Adrenal gland (tissue), 5 donors: ENCODE measurements around the gene IL36B.

Experiments used
- POLR2A ChIP-seq, 2 donors: fragments of 450-650 bp; IDR thresholded peaks; one replicate each; pipeline ENCODE4 v1.6.1; 2017; ENCODE audit warnings: antibody characterized with exemption in 2 of 2, mild to moderate bottlenecking in 2 of 2, moderate library complexity in 1 of 2
- TF ChIP-seq, protein P1 (sequence below), 6 experiments: fragments of 450-650 bp in 4 of 6; fragments of 200-600 bp in 2 of 6; sonication (generic) in 1 of 6; IDR thresholded peaks; 1 replicate in 5 of 6; 2 replicates in 1 of 6; pipeline versions ENCODE4 v1.5.1 to v1.8.0; 2016 to 2021; ENCODE audit warnings: antibody characterized with exemption in 6 of 6, mild to moderate bottlenecking in 2 of 6, moderate library complexity in 1 of 6
- donor health status: DM: no; HTN: no; CAD: no.

DNA sequence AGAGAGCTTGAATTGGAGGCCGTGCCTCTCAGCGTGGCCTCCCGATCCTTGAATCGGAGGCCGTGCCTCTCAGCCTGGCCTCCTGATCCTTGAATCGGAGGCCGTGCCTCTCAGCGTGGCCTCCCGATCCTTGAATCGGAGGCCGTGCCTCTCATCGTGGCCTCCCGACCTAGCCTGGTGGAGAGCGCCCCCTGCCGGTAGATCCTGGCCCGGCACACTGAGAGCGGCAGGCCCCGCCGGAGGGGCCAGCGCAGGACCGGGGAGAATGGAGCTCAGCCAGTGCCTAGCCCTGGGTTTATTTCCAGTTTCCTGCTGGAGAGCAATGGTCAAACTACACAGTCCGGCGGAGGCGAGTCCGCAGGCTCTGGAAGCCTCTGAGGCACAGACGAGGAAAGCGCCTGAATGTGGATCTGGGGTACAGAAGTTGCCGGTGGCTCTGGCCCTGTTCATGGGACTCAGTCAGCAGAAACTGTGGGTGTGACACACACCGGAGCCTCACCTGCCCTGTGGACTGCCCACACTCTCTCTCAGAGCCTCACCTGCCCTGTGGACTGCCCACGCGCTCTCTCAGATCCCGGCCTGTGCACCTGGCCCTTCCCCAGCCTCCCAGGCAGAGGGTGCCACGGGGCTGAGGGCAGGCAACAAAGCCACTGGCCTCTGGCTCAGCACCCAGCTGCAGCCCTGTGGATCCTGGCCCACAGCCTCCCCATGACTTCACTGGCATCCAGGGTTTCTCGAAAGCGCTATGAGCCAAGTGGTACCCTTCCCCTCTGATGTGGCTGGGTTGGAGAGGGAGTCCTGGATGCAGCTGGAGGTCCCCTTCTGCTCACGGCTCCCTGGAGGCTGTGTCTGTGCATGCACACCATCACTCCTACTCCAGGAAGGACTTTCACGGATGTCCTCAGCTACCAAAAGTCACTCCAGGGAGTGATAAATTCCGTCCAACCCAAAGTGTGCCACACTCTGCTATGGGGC is 1.5 kb downstream of the IL36B start:
- TF ChIP-seq POLR2A (IDR thresholded peaks at IDR 0.05) = no peak
- TF ChIP-seq, protein P1, sequence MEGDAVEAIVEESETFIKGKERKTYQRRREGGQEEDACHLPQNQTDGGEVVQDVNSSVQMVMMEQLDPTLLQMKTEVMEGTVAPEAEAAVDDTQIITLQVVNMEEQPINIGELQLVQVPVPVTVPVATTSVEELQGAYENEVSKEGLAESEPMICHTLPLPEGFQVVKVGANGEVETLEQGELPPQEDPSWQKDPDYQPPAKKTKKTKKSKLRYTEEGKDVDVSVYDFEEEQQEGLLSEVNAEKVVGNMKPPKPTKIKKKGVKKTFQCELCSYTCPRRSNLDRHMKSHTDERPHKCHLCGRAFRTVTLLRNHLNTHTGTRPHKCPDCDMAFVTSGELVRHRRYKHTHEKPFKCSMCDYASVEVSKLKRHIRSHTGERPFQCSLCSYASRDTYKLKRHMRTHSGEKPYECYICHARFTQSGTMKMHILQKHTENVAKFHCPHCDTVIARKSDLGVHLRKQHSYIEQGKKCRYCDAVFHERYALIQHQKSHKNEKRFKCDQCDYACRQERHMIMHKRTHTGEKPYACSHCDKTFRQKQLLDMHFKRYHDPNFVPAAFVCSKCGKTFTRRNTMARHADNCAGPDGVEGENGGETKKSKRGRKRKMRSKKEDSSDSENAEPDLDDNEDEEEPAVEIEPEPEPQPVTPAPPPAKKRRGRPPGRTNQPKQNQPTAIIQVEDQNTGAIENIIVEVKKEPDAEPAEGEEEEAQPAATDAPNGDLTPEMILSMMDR (IDR thresholded peaks at IDR 0.05) = no peak
